H1 (cell line): ENCODE measurements around the gene BCL2. TPM values are rescaled to one million over a fixed set of nuclear protein-coding genes. Genes with fewer than 3 reads are reported as not detected.

Source experiments
- CTCF ChIA-PET: fragments of 300-600 bp; sonication (Branson Sonifier 250); formaldehyde crosslinking; loops from one replicate; lab custom pipeline; 2021; ENCODE audit not compliant: partially characterized antibody; lab: Charles Lee
- POLR2A ChIA-PET: fragments of 300-600 bp; sonication (Branson Sonifier 250); formaldehyde crosslinking; loops from one replicate; lab custom pipeline; 2021; ENCODE audit warnings: inconsistent platforms; ENCODE audit not compliant: partially characterized antibody; lab: Charles Lee
- DNase-seq, 2 experiments: peaks; one replicate each; pipeline versions ENCODE4 v3.0.0 to v3.0.0-alpha.2; 2010 to 2022; ENCODE audit warnings: low spot score in 2 of 2, low read depth in 1 of 2, mixed read lengths in 1 of 2
- FAIRE-seq: peaks from 2 replicates; lab custom pipeline; 2011; peaks lifted over from hg19 to GRCh38; lab: Jason Lieb, UNC
- H2AFZ ChIP-seq: 2 replicates; pipeline ENCODE4 v1.8.1; 2012; ENCODE audit warnings: low read length, inconsistent platforms
- H2AK5ac ChIP-seq: 2 replicates; pipeline ENCODE4 v1.6.1; 2013; ENCODE audit warnings: low read depth, low read length
- H2BK120ac ChIP-seq: replicated peaks from 2 replicates; pipeline ENCODE3; 2013; ENCODE audit warnings: low read depth, low read length, inconsistent platforms
- H2BK12ac ChIP-seq: 2 replicates; pipeline ENCODE4 v1.6.1; 2013; ENCODE audit warnings: low read depth, low read length
- H2BK15ac ChIP-seq: 2 replicates; pipeline ENCODE4 v1.6.1; 2013; ENCODE audit warnings: low read length
- H2BK20ac ChIP-seq: 2 replicates; pipeline ENCODE4 v1.6.1; 2013; ENCODE audit warnings: low read length
- H2BK5ac ChIP-seq: 2 replicates; pipeline ENCODE4 v1.6.1; 2013; ENCODE audit warnings: low read depth, low read length
- H3K14ac ChIP-seq: 2 replicates; pipeline ENCODE4 v1.6.1; 2013; ENCODE audit warnings: inconsistent platforms; ENCODE audit not compliant: insufficient read length
- H3K18ac ChIP-seq: 2 replicates; pipeline ENCODE4 v1.6.1; 2013; ENCODE audit warnings: low read length; ENCODE audit errors: extremely low read depth
- H3K23ac ChIP-seq: 2 replicates; pipeline ENCODE4 v1.6.1; 2013; ENCODE audit warnings: inconsistent platforms; ENCODE audit not compliant: insufficient read length
- H3K23me2 ChIP-seq: 2 replicates; pipeline ENCODE4 v1.6.1; 2013; ENCODE audit warnings: low read depth, low read length
- H3K27ac ChIP-seq: 2 replicates; pipeline ENCODE4 v1.6.1; 2011; ENCODE audit warnings: low read depth, low read length, inconsistent platforms
- H3K27me3 ChIP-seq, 4 experiments: replicated peaks in 1 of 4; 1 replicate in 1 of 4; 2 replicates in 3 of 4; pipeline versions ENCODE4 v1.6.1 to v1.8.1; 2011 to 2013; ENCODE audit warnings: low read length in 3 of 4, mild to moderate bottlenecking in 3 of 4, inconsistent platforms in 2 of 4, mixed read lengths in 2 of 4, moderate library complexity in 1 of 4; ENCODE audit not compliant: control insufficient read depth in 3 of 4, insufficient read depth in 3 of 4; ENCODE audit errors: extremely low read depth in 1 of 4
- H3K36me3 ChIP-seq, 4 experiments: 2 replicates each; pipeline versions ENCODE4 v1.6.1 to v1.8.1; 2011 to 2013; ENCODE audit warnings: mild to moderate bottlenecking in 4 of 4, low read length in 3 of 4, moderate library complexity in 2 of 4, control low read depth in 1 of 4, inconsistent platforms in 1 of 4; ENCODE audit not compliant: insufficient read depth in 4 of 4, control insufficient read depth in 2 of 4
- H3K4ac ChIP-seq: replicated peaks from 2 replicates; pipeline ENCODE3; 2013; ENCODE audit warnings: low read length, low read depth, mixed read lengths, inconsistent platforms; ENCODE audit not compliant: insufficient read length
- H3K4me1 ChIP-seq, 4 experiments: replicated peaks in 1 of 4; 1 replicate in 1 of 4; 2 replicates in 3 of 4; pipeline versions ENCODE4 v1.6.1 to v1.8.1; 2011 to 2013; ENCODE audit warnings: low read length in 3 of 4, inconsistent platforms in 2 of 4, mixed read lengths in 1 of 4; ENCODE audit not compliant: insufficient read depth in 4 of 4, control insufficient read depth in 3 of 4
- H3K4me2 ChIP-seq, 2 experiments: 2 replicates each; pipeline versions ENCODE4 v1.6.1 to v1.8.1; 2011 to 2013; ENCODE audit warnings: low read depth in 2 of 2, low read length in 2 of 2, control low read depth in 1 of 2, inconsistent platforms in 1 of 2, mild to moderate bottlenecking in 1 of 2; ENCODE audit not compliant: insufficient read depth in 1 of 2
- H3K4me3 ChIP-seq, 4 experiments: fragments of 200-600, 300-600 bp in 1 of 4; sonication (generic), shearing (Covaris generic), sonication (Bioruptor Twin) in 1 of 4; 2 replicates each; pipeline versions ENCODE4 v1.5.1 to v1.8.1; 2011 to 2016; ENCODE audit warnings: low read length in 4 of 4, low read depth in 3 of 4, control low read depth in 2 of 4, inconsistent platforms in 2 of 4, mild to moderate bottlenecking in 2 of 4, mixed read lengths in 1 of 4, moderate library complexity in 1 of 4; ENCODE audit not compliant: insufficient read depth in 2 of 4; ENCODE audit errors: extremely low read depth in 1 of 4
- H3K56ac ChIP-seq: replicated peaks from 2 replicates; pipeline ENCODE3; 2013; ENCODE audit warnings: low read depth, mild to moderate bottlenecking, mixed read lengths, low read length, inconsistent platforms; ENCODE audit not compliant: insufficient read length
- H3K79me1 ChIP-seq: 2 replicates; pipeline ENCODE4 v1.6.1; 2013; ENCODE audit warnings: low read depth, low read length, control low read depth
- H3K79me2 ChIP-seq, 2 experiments: 2 replicates each; pipeline versions ENCODE4 v1.6.1 to v1.8.1; 2012 to 2013; ENCODE audit warnings: low read length in 2 of 2, mild to moderate bottlenecking in 2 of 2, inconsistent platforms in 1 of 2; ENCODE audit not compliant: insufficient read depth in 2 of 2, control insufficient read depth in 1 of 2
- H3K9ac ChIP-seq, 4 experiments: replicated peaks in 1 of 4; 1 replicate in 1 of 4; 2 replicates in 3 of 4; pipeline versions ENCODE4 v1.6.1 to v1.8.1; 2011 to 2013; ENCODE audit warnings: low read depth in 3 of 4, low read length in 3 of 4, control low read depth in 2 of 4, mild to moderate bottlenecking in 2 of 4, moderate library complexity in 2 of 4, inconsistent platforms in 1 of 4; ENCODE audit errors: extremely low read depth in 1 of 4
- H3K9me3 ChIP-seq, 2 experiments: 2 replicates each; pipeline versions ENCODE4 v1.6.1 to v1.8.1; 2012 to 2013; ENCODE audit warnings: mild to moderate bottlenecking in 2 of 2, moderate library complexity in 2 of 2, control low read depth in 1 of 2, inconsistent platforms in 1 of 2, low read depth in 1 of 2, low read length in 1 of 2, mixed read lengths in 1 of 2; ENCODE audit not compliant: insufficient read depth in 2 of 2
- H4K20me1 ChIP-seq, 2 experiments: replicated peaks in 1 of 2; 2 replicates each; pipeline versions ENCODE3 to v1.8.1; 2011 to 2013; ENCODE audit warnings: inconsistent platforms in 2 of 2, low read length in 2 of 2, mild to moderate bottlenecking in 1 of 2; ENCODE audit not compliant: insufficient read depth in 2 of 2, control insufficient read depth in 1 of 2
- H4K5ac ChIP-seq: 2 replicates; pipeline ENCODE4 v1.6.1; 2013; ENCODE audit warnings: low read length, low read depth, mixed read lengths, inconsistent platforms; ENCODE audit not compliant: insufficient read length
- H4K8ac ChIP-seq: 2 replicates; pipeline ENCODE4 v1.8.0; 2013; ENCODE audit warnings: mild to moderate bottlenecking, moderate library complexity, low read length, inconsistent platforms; ENCODE audit not compliant: insufficient read depth; ENCODE audit errors: extremely low read depth
- H4K91ac ChIP-seq: replicated peaks from 2 replicates; pipeline ENCODE3; 2013; ENCODE audit warnings: low read length, mixed read lengths, inconsistent platforms; ENCODE audit not compliant: insufficient read length
- BCL11A ChIP-seq, 2 experiments: IDR thresholded peaks; one replicate each; pipeline ENCODE4 v1.6.1; 2011; ENCODE audit warnings: low read depth in 2 of 2, low read length in 2 of 2, mild to moderate bottlenecking in 2 of 2
- JUN ChIP-seq: IDR thresholded peaks from 2 replicates; pipeline ENCODE4 v1.6.1; 2011; ENCODE audit warnings: low read depth, mild to moderate bottlenecking, improper control_type of control experiment, low read length
- RAD21 ChIP-seq, 2 experiments: IDR thresholded peaks in 1 of 2; conservative IDR thresholded peaks in 1 of 2; 2 replicates each; pipeline ENCODE4 v1.6.1; 2011; ENCODE audit warnings: low read depth in 2 of 2, low read length in 2 of 2, improper control_type of control experiment in 1 of 2, inconsistent platforms in 1 of 2, mild to moderate bottlenecking in 1 of 2, moderate library complexity in 1 of 2
- SP1 ChIP-seq: IDR thresholded peaks from 2 replicates; pipeline ENCODE4 v1.6.1; 2011; ENCODE audit warnings: low read depth, low read length
- YY1 ChIP-seq: IDR thresholded peaks from 2 replicates; pipeline ENCODE4 v1.6.1; 2011; ENCODE audit warnings: low read depth, mild to moderate bottlenecking, low read length
- WGBS, 2 experiments: shearing (Covaris generic) in 1 of 2; methylation state at CpG; one replicate each; pipeline versions ENCODE4 v1.1.6 to v1.1.7; 2013 to 2015; ENCODE audit warnings: low lambda C conversion rate in 2 of 2, mixed read lengths in 2 of 2, inconsistent platforms in 1 of 2, low coverage in 1 of 2, missing lambda C conversion rate in 1 of 2; ENCODE audit not compliant: insufficient replicate concordance in 2 of 2, insufficient coverage in 1 of 2, insufficient read length in 1 of 2; ENCODE audit errors: extremely low coverage in 1 of 2, missing lambda C conversion rate in 1 of 2; 5-methylcytosine and 5-hydroxymethylcytosine counted together
- polyA plus RNA-seq, 7 experiments: library from polyadenylated mRNA; depleted of rRNA in 3 of 7; stranded (reverse) in 5 of 7; unstranded in 2 of 7; fragments of >200 nt in 5 of 7; fragments of 200-250 nt in 2 of 7; gene quantifications; 1 replicate in 5 of 7; 2 replicates in 1 of 7; 4 replicates in 1 of 7; pipeline versions ENCODE4 v1.2.1 to v1.2.3, GENCODE V29; 2011 to 2013; ENCODE audit warnings: missing spikeins in 2 of 7, mixed read lengths in 2 of 7
- total RNA-seq: library from RNA; stranded (reverse); fragmentation: NEBNext Ultra II Directional; extraction: Animal tissue kit (Norgen Biotek cat#: 25700); gene quantifications from 2 replicates; pipeline ENCODE4 v1.2.1, GENCODE V29; 2021
- TF ChIP-seq, protein P1 (sequence below), 3 experiments: IDR thresholded peaks; 1 replicate in 2 of 3; 2 replicates in 1 of 3; pipeline versions ENCODE4 v1.5.1 to v1.6.1; 2011; ENCODE audit warnings: low read length in 3 of 3, mild to moderate bottlenecking in 3 of 3, inconsistent platforms in 2 of 3, low read depth in 1 of 3, moderate library complexity in 1 of 3; ENCODE audit not compliant: insufficient read depth in 1 of 3; ENCODE audit errors: control extremely low read depth in 1 of 3

BCL2 gene
- total and polyA plus RNA-seq, 2 of the 8 experiments (the other 6 are each of a cell fraction or from before 2014, with no cell fraction given), result 0.59 to 4.5 TPM

- 39% methylated on average over 8 of the region's 8 CpGs; no CpG with 5 or more reads in 1 of the 2 experiments for WGBS, 2 experiments
- DNase-seq, result no peak
- ChIA-PET POLR2A (interaction anchor here (1.0 kb wide), 1 partner anchor 301 kb away, joined by 3 read pairs; no protein-coding TSS in a partner anchor), CTCF (interaction anchor here (0.6 to 8.9 kb wide), 53 partner anchors 8 to 964 kb away, joined by 3 to 96 read pairs (median 4); no protein-coding TSS in a partner anchor)
- no peaks in the 10 kb centered on the region for H3K79me2 ChIP-seq
- peaks cover 9% of the 10 kb centered on the region; the same call in 1 of the 2 replicates for H3K23me2 ChIP-seq
- no peak overlapping the region for H3K14ac ChIP-seq
- H3K27me3 ChIP-seq, result peaks cover 0 to 29% (median 17%) of the 10 kb centered on the region in 4 experiments; a peak in 5 of 7 replicates
- H4K8ac ChIP-seq, result no peak overlapping the region
- no peak overlapping the region for H4K91ac ChIP-seq
- no peaks in the 10 kb centered on the region for H3K9me3 ChIP-seq
- H2BK120ac ChIP-seq, result no peak overlapping the region
- no peaks in the 10 kb centered on the region for H3K36me3 ChIP-seq
- peak; percentile 81 for FAIRE-seq
- no peak overlapping the region for H3K4me3 ChIP-seq
- H3K18ac ChIP-seq, result no peak overlapping the region
- H2AFZ ChIP-seq, result peak overlapping the region; percentile 87; the same call in 1 of the 2 replicates
- no peak overlapping the region for H2BK15ac ChIP-seq
- H3K9ac ChIP-seq, result peak overlapping the region in 1 of 4 experiments; percentile 43; a peak in 1 of 7 replicates
- H2BK20ac ChIP-seq, result no peak overlapping the region
- TF ChIP-seq SP1 (no peak), JUN (no peak), RAD21 (IDR thresholded peaks at IDR 0.05 in 1 of 2, conservative IDR thresholded peaks at IDR 0.05 in 1 of 2; ENCODE audit: low read depth in 2 of 2, low read length in 2 of 2) (peak; percentile 73 to 75), YY1 (0 out of 2 replicates have a peak, but pooled peaks have one; percentile 21), BCL11A (IDR thresholded peaks at IDR 0.05; ENCODE audit: low read depth in 2 of 2, low read length in 2 of 2) (no peak)
- TF ChIP-seq, protein P1, sequence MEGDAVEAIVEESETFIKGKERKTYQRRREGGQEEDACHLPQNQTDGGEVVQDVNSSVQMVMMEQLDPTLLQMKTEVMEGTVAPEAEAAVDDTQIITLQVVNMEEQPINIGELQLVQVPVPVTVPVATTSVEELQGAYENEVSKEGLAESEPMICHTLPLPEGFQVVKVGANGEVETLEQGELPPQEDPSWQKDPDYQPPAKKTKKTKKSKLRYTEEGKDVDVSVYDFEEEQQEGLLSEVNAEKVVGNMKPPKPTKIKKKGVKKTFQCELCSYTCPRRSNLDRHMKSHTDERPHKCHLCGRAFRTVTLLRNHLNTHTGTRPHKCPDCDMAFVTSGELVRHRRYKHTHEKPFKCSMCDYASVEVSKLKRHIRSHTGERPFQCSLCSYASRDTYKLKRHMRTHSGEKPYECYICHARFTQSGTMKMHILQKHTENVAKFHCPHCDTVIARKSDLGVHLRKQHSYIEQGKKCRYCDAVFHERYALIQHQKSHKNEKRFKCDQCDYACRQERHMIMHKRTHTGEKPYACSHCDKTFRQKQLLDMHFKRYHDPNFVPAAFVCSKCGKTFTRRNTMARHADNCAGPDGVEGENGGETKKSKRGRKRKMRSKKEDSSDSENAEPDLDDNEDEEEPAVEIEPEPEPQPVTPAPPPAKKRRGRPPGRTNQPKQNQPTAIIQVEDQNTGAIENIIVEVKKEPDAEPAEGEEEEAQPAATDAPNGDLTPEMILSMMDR (IDR thresholded peaks at IDR 0.05; ENCODE audit: control extremely low read depth in 1 of 3, insufficient read depth in 1 of 3, low read depth in 1 of 3, low read length in 3 of 3), result peak in 2 of 3 experiments; percentile 61 to 70; a peak in 2 of 4 replicates
- no peak overlapping the region for H3K23ac ChIP-seq
- peaks cover 4 to 10% (median 8%) of the 10 kb centered on the region in 4 experiments; a peak in 4 of 7 replicates for H3K4me1 ChIP-seq
- no peak overlapping the region for H2BK12ac ChIP-seq
- H2BK5ac ChIP-seq, result no peak overlapping the region
- H3K4me2 ChIP-seq, result no peak overlapping the region
- no peaks in the 10 kb centered on the region for H3K79me1 ChIP-seq
- H2AK5ac ChIP-seq, result no peak overlapping the region
- no peak overlapping the region for H4K5ac ChIP-seq
- no peak overlapping the region for H3K56ac ChIP-seq
- no peak overlapping the region for H3K4ac ChIP-seq
- no peaks in the 10 kb centered on the region for H4K20me1 ChIP-seq
- H3K27ac ChIP-seq, result no peak overlapping the region
These were observed 3.5 kb upstream of the BCL2 start for GRCh38 chr18:63322908-63323634.
